Measurements from ENCODE around the gene P2RY4. TPM values are rescaled to one million over a fixed set of nuclear protein-coding genes. Genes with fewer than 3 reads are reported as not detected.

Gene P2RY4
- total and polyA plus RNA-seq, 2 of the 8 experiments (the other 6 are each of a cell fraction or from before 2014, with no cell fraction given) = 0.38 TPM; not detected in 1

DNA sequence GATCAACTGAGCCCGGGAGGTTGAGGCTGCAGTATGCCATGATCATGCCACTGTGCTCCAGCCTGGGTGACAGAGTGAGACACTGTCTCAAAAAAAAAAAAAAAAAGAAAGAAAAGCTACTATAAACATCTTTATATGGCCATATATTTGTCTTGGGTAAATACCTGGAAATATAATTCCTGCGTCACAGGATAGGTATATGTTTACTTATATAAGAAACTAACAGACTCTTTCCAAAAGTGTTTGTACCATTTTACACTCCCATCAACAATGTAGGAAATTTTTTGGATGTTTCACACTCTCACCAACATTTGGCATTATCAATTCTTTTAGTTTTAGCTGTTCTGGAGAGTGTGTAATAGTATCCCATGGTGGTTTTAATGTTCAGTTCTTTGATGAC, 12.8 kb downstream of the P2RY4 start:
- Histone ChIP-seq H3K14ac (ENCODE audit: insufficient read length) (no peak overlapping the region), H2AFZ (ENCODE audit: low read length) (no peak overlapping the region), H3K9ac (replicated peaks in 1 of 4; ENCODE audit: extremely low read depth in 1 of 4, low read depth in 3 of 4, low read length in 3 of 4) (no peak overlapping the region), H3K36me3 (ENCODE audit: control insufficient read depth in 2 of 4, insufficient read depth in 4 of 4, low read length in 3 of 4) (no peaks in the 10 kb centered on the region), H3K18ac (ENCODE audit: extremely low read depth, low read length) (no peak overlapping the region), H2BK120ac (replicated peaks; ENCODE audit: low read depth, low read length) (no peak overlapping the region), H2BK5ac (ENCODE audit: low read depth, low read length) (no peak overlapping the region), H2AK5ac (ENCODE audit: low read depth, low read length) (no peak overlapping the region), H2BK12ac (ENCODE audit: low read depth, low read length) (no peak overlapping the region), H4K5ac (ENCODE audit: insufficient read length, low read depth, low read length) (no peak overlapping the region), H2BK15ac (ENCODE audit: low read length) (no peak overlapping the region), H3K4me1 (replicated peaks in 1 of 4; ENCODE audit: control insufficient read depth in 3 of 4, insufficient read depth in 4 of 4, low read length in 3 of 4) (no peaks in the 10 kb centered on the region), H3K23me2 (ENCODE audit: low read depth, low read length) (no peaks in the 10 kb centered on the region), H4K20me1 (replicated peaks in 1 of 2; ENCODE audit: control insufficient read depth in 1 of 2, insufficient read depth in 2 of 2, low read length in 2 of 2) (no peaks in the 10 kb centered on the region), H3K79me2 (ENCODE audit: control insufficient read depth in 1 of 2, insufficient read depth in 2 of 2, low read length in 2 of 2) (no peaks in the 10 kb centered on the region), H4K8ac (ENCODE audit: extremely low read depth, insufficient read depth, low read length) (no peak overlapping the region), H3K27ac (ENCODE audit: low read depth, low read length) (no peak overlapping the region), H3K56ac (replicated peaks; ENCODE audit: insufficient read length, low read depth, low read length) (no peak overlapping the region), H2BK20ac (ENCODE audit: low read length) (no peak overlapping the region), H3K23ac (ENCODE audit: insufficient read length) (no peak overlapping the region), H3K27me3 (replicated peaks in 1 of 4; ENCODE audit: control insufficient read depth in 3 of 4, extremely low read depth in 1 of 4, insufficient read depth in 3 of 4, low read length in 3 of 4) (no peaks in the 10 kb centered on the region), H3K4me2 (ENCODE audit: insufficient read depth in 1 of 2, low read depth in 2 of 2, low read length in 2 of 2) (no peak overlapping the region), H3K4me3 (ENCODE audit: extremely low read depth in 1 of 4, insufficient read depth in 2 of 4, low read depth in 3 of 4, low read length in 4 of 4) (no peak overlapping the region), H3K4ac (replicated peaks; ENCODE audit: insufficient read length, low read depth, low read length) (no peak overlapping the region), H4K91ac (replicated peaks; ENCODE audit: insufficient read length, low read length) (no peak overlapping the region), H3K9me3 (ENCODE audit: insufficient read depth in 2 of 2, low read depth in 1 of 2, low read length in 1 of 2) (no peaks in the 10 kb centered on the region), H3K79me1 (ENCODE audit: low read depth, low read length) (no peaks in the 10 kb centered on the region)
- no peak for FAIRE-seq
- no peak for DNase-seq (ENCODE audit: low read depth in 1 of 2, low spot score in 2 of 2)
- CTCF ChIA-PET (ENCODE audit: partially characterized antibody) = interaction anchor here (0.6 kb wide), 1 partner anchor 473 kb away, joined by 4 read pairs; no protein-coding TSS in a partner anchor
- POLR2A ChIA-PET (ENCODE audit: partially characterized antibody) = no interaction called here
- TF ChIP-seq EGR1 (IDR thresholded peaks at IDR 0.05; ENCODE audit: borderline replicate concordance, low read depth, low read length) (no peak), KDM4A (IDR thresholded peaks at IDR 0.05; ENCODE audit: low read depth, low read length, severe bottlenecking) (no peak)
- WGBS, 2 experiments (ENCODE audit: extremely low coverage in 1 of 2, insufficient coverage in 1 of 2, insufficient read length in 1 of 2, insufficient replicate concordance in 2 of 2, low coverage in 1 of 2, low lambda C conversion rate in 2 of 2, missing lambda C conversion rate in 1 of 2) = 82% methylated on average over 2 of the region's 2 CpGs; no CpG with 5 or more reads in 1 of the 2 experiments
